Mesenchymal stem cell (in vitro differentiated cells and primary cell): ENCODE data around the gene ARHGEF19.

ENCODE experiments used
- DNase-seq: peaks from one replicate; pipeline ENCODE4 v3.0.0-alpha.2; 2013
- H2AFZ ChIP-seq: one replicate; pipeline ENCODE4 v1.6.1; 2013; ENCODE audit warnings: low read depth, mild to moderate bottlenecking, control low read depth, inconsistent platforms, low read length, moderate library complexity
- H2AK5ac ChIP-seq: 2 replicates; pipeline ENCODE4 v1.6.1; 2013; ENCODE audit warnings: low read length, moderate library complexity, mild to moderate bottlenecking, inconsistent platforms; ENCODE audit not compliant: severe bottlenecking
- H2BK120ac ChIP-seq: one replicate; pipeline ENCODE4 v1.6.1; 2013; ENCODE audit warnings: low read depth, mild to moderate bottlenecking, inconsistent platforms, low read length, moderate library complexity
- H2BK12ac ChIP-seq, 2 experiments: one replicate each; pipeline ENCODE4 v1.6.1; 2013; ENCODE audit warnings: inconsistent platforms in 2 of 2, low read length in 2 of 2, mild to moderate bottlenecking in 2 of 2, moderate library complexity in 2 of 2, control low read depth in 1 of 2
- H2BK15ac ChIP-seq: one replicate; pipeline ENCODE4 v1.6.1; 2013; ENCODE audit warnings: mild to moderate bottlenecking, low read depth, inconsistent platforms; ENCODE audit not compliant: poor library complexity, severe bottlenecking
- H2BK5ac ChIP-seq: 2 replicates; pipeline ENCODE4 v1.6.1; 2013; ENCODE audit warnings: low read depth, mild to moderate bottlenecking, low read length, control low read depth, inconsistent platforms; ENCODE audit not compliant: poor library complexity, severe bottlenecking
- H3K14ac ChIP-seq, 2 experiments: one replicate each; pipeline ENCODE4 v1.6.1; 2013; ENCODE audit warnings: inconsistent platforms in 2 of 2, low read length in 2 of 2, control low read depth in 1 of 2, mild to moderate bottlenecking in 1 of 2, moderate library complexity in 1 of 2
- H3K18ac ChIP-seq, 2 experiments: one replicate each; pipeline ENCODE4 v1.6.1; 2013; ENCODE audit warnings: inconsistent platforms in 2 of 2, low read length in 2 of 2, control low read depth in 1 of 2, low read depth in 1 of 2, mild to moderate bottlenecking in 1 of 2
- H3K23ac ChIP-seq, 2 experiments: one replicate each; pipeline ENCODE4 v1.6.1; 2013; ENCODE audit warnings: inconsistent platforms in 2 of 2, low read length in 2 of 2, mild to moderate bottlenecking in 2 of 2, moderate library complexity in 2 of 2, control low read depth in 1 of 2
- H3K27ac ChIP-seq: 2 replicates; pipeline ENCODE4 v1.5.1; 2013; ENCODE audit warnings: mild to moderate bottlenecking, moderate library complexity, low read length, control low read depth, inconsistent platforms; ENCODE audit not compliant: poor library complexity, severe bottlenecking
- H3K27me3 ChIP-seq, 2 experiments: 2 replicates each; pipeline versions ENCODE4 v1.6.1 to v1.7.0; 2013; ENCODE audit warnings: low read length in 2 of 2, mild to moderate bottlenecking in 2 of 2, moderate library complexity in 2 of 2, control low read depth in 1 of 2, inconsistent platforms in 1 of 2; ENCODE audit not compliant: control insufficient read depth in 1 of 2, insufficient read depth in 1 of 2
- H3K36me3 ChIP-seq, 2 experiments: 2 replicates each; pipeline versions ENCODE4 v1.6.1 to v1.7.0; 2013; ENCODE audit warnings: low read length in 2 of 2, control low read depth in 1 of 2, inconsistent platforms in 1 of 2, low read depth in 1 of 2, mild to moderate bottlenecking in 1 of 2; ENCODE audit not compliant: insufficient read depth in 2 of 2, control insufficient read depth in 1 of 2
- H3K4ac ChIP-seq, 2 experiments: one replicate each; pipeline ENCODE4 v1.6.1; 2013; ENCODE audit warnings: inconsistent platforms in 2 of 2, low read length in 2 of 2, mild to moderate bottlenecking in 2 of 2, moderate library complexity in 2 of 2, control low read depth in 1 of 2, low read depth in 1 of 2
- H3K4me1 ChIP-seq: 2 replicates; pipeline ENCODE4 v1.6.1; 2013; ENCODE audit warnings: low read depth, low read length, control low read depth; ENCODE audit not compliant: control insufficient read depth, insufficient read depth
- H3K4me2 ChIP-seq: 2 replicates; pipeline ENCODE4 v1.6.1; 2013; ENCODE audit warnings: low read length, mild to moderate bottlenecking, inconsistent platforms; ENCODE audit not compliant: poor library complexity, severe bottlenecking
- H3K4me3 ChIP-seq, 2 experiments: 2 replicates each; pipeline versions ENCODE4 v1.5.1 to v1.7.0; 2013; ENCODE audit warnings: low read length in 2 of 2, mild to moderate bottlenecking in 2 of 2, control low read depth in 1 of 2, low read depth in 1 of 2; ENCODE audit not compliant: insufficient read depth in 1 of 2
- H3K79me1 ChIP-seq: replicated peaks from 2 replicates; pipeline ENCODE4 v1.6.1; 2013; ENCODE audit warnings: mild to moderate bottlenecking, control low read depth, low read length, inconsistent platforms; ENCODE audit not compliant: poor library complexity, severe bottlenecking
- H3K9ac ChIP-seq: 2 replicates; pipeline ENCODE4 v1.7.0; 2013; ENCODE audit warnings: mild to moderate bottlenecking, low read length, moderate library complexity
- H3K9me3 ChIP-seq: 2 replicates; pipeline ENCODE4 v1.7.0; 2013; ENCODE audit warnings: mild to moderate bottlenecking, low read length; ENCODE audit not compliant: control insufficient read depth
- H4K8ac ChIP-seq: one replicate; pipeline ENCODE4 v1.6.1; 2013; ENCODE audit warnings: inconsistent platforms, mild to moderate bottlenecking, low read length, moderate library complexity
- H4K91ac ChIP-seq: one replicate; pipeline ENCODE4 v1.6.1; 2013; ENCODE audit warnings: mild to moderate bottlenecking, low read length, inconsistent platforms
- WGBS: methylation state at CpG from one replicate; pipeline ENCODE4 v1.1.7; 2013; ENCODE audit warnings: mixed read lengths; 5-methylcytosine and 5-hydroxymethylcytosine counted together

Gene ARHGEF19

DNA sequence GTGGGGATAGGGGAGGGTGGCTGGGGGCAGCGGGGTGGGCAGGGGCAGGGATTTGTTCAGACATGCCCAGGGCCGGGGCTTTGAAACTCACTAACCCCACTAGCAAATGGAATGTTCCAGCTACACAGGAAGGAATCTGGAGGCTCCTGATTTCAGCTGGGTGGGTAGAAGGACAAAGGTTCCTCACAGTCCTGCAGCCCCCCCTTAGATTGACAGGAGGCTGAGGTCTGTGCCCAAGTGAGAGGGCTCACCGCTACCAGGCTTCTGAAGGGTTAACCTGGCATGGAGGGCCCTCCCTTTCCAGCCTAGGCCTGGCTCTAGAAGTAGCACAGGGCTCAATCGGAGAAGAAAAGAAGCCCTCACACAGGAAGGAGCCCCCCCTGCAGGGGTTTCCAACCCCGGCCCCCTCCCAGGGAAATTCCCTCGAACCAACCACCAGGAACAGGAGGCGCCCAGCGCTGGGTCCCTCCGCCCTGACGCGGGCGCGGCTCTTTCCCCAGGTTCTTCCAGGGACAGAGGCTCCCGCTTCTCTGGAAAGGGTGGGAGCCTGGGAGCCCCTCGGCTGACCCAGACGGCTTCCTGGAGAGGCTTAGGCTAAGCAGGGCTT, 59.9 kb downstream of the ARHGEF19 start:
- peak overlapping the region; percentile 76 for H2BK15ac ChIP-seq

DNA sequence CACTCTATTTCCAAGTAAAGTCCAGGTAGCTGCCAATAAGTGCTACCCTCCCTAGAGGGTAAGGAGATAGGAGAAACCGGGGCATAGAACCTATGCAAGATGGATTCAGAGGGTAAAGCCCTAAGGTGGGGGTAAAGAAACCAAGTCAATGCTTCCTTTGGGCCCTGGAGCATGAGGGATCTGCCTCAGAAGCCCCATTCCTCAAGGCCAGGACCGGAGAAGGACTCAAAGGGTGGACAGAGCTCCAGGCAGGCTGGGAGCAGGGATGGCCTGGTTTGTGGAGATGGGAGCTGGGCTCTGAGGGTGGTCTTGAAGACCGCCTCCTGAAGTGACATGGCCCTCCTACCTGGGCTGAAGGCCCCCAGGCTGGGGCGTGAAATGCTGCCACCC, 60.5 kb downstream of the ARHGEF19 start:
- H2AFZ ChIP-seq = no peak overlapping the region
- peaks cover 23 to 56% of the 10 kb centered on the region in 2 experiments for H3K36me3 ChIP-seq
- WGBS = 68% methylated on average over 4 of the region's 4 CpGs
- H2AK5ac ChIP-seq = peak overlapping the region; percentile 89
- peak overlapping the region; percentile 79 to 99 for H3K18ac ChIP-seq
- peak overlapping the region in 1 of 2 experiments; percentile 45 for H3K14ac ChIP-seq
- H3K9me3 ChIP-seq = no peaks in the 10 kb centered on the region
- no peak for DNase-seq
- H2BK120ac ChIP-seq = peak overlapping the region; percentile 98
- H3K4ac ChIP-seq = peak overlapping the region; percentile 42 to 91
- H3K4me2 ChIP-seq = peak overlapping the region; percentile 33
- no peak overlapping the region for H3K9ac ChIP-seq
- H2BK12ac ChIP-seq = peak overlapping the region; percentile 50 to 65
- H3K4me1 ChIP-seq = peaks cover 53% of the 10 kb centered on the region
- no peaks in the 10 kb centered on the region for H3K27me3 ChIP-seq
- peak overlapping the region; percentile 92 for H2BK5ac ChIP-seq
- peak overlapping the region; percentile 86 for H4K91ac ChIP-seq
- no peaks in the 10 kb centered on the region for H3K79me1 ChIP-seq
- H3K4me3 ChIP-seq = peak overlapping the region in 1 of 2 experiments; percentile 7
- H3K23ac ChIP-seq = peak overlapping the region in 1 of 2 experiments; percentile 63
- peak overlapping the region; percentile 68 for H2BK15ac ChIP-seq
- peak overlapping the region; percentile 96 for H3K27ac ChIP-seq
- H4K8ac ChIP-seq = peak overlapping the region; percentile 84

More for the DNA sequence above, 59.9 kb downstream of the ARHGEF19 start:
- Histone ChIP-seq H2AFZ (no peak overlapping the region), H3K4ac (peak overlapping the region; percentile 91 to 95), H2BK12ac (peak overlapping the region; percentile 63 to 90), H3K18ac (peak overlapping the region; percentile 79 to 99), H2BK5ac (peak overlapping the region; percentile 92), H3K4me1 (peaks cover 54% of the 10 kb centered on the region), H3K14ac (peak overlapping the region in 1 of 2 experiments; percentile 96), H3K27me3 (no peaks in the 10 kb centered on the region), H3K23ac (peak overlapping the region in 1 of 2 experiments; percentile 17), H3K79me1 (no peaks in the 10 kb centered on the region), H2BK120ac (peak overlapping the region; percentile 98), H3K27ac (peak overlapping the region; percentile 96), H3K9ac (no peak overlapping the region), H3K9me3 (no peaks in the 10 kb centered on the region), H3K36me3 (peaks cover 19 to 51% of the 10 kb centered on the region in 2 experiments), H4K8ac (peak overlapping the region; percentile 94), H3K4me2 (peak overlapping the region; percentile 89), H3K4me3 (peak overlapping the region in 1 of 2 experiments; percentile 91), H2AK5ac (peak overlapping the region; percentile 96), H4K91ac (peak overlapping the region; percentile 99)
- WGBS = 12% methylated on average over 14 of the region's 16 CpGs
- no peak for DNase-seq

DNA sequence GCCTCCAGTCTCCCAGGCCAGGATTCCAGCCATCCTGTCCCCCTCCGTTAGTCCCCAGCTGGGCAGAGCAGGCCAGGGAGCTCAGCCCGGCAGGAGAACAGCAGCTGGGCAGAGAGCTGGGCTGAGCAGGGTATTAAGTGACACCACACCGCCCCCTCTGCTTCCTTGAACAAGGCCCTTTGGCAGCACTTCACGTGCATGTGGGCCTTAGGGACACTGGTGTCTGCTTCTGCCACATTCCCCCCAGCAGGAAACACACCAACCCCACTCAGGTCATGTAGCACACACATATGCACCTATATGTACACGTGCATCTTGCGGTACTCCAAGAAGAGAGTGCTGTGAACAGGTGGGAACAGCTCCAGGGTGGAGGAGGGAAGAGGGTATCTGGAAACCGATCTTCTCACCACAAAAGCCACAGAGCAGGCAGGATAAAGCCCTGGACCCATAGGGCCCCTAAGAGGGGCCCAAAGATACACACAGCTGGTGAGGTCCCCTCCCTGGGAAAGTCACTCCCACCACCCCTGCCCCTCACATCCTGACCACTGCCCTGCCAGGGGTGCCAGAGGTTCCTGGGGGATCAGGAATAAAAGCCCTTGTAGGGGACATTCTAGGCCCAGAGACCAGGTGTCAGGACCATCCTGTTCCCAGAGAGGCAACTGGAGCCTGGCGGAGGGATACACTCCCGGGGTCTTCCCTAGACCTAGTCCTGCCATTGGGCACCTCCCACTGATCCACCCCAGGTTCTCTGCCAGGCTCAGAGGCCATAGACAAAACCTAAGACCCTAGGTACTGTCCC, 61.1 kb downstream of the ARHGEF19 start:
- peak; percentile 69 for DNase-seq
- Histone ChIP-seq H2BK12ac (peak overlapping the region; percentile 50 to 65), H3K79me1 (no peaks in the 10 kb centered on the region), H2AK5ac (peak overlapping the region; percentile 89), H4K8ac (peak overlapping the region; percentile 84), H3K18ac (peak overlapping the region; percentile 79 to 99), H3K4me2 (peak overlapping the region; percentile 48), H3K4me1 (peaks cover 53% of the 10 kb centered on the region), H4K91ac (peak overlapping the region; percentile 86), H2BK120ac (peak overlapping the region; percentile 98), H3K27me3 (no peaks in the 10 kb centered on the region), H3K9me3 (no peaks in the 10 kb centered on the region), H3K27ac (peak overlapping the region; percentile 96), H2BK15ac (peak overlapping the region; percentile 33), H2AFZ (no peak overlapping the region), H3K4me3 (peak overlapping the region in 1 of 2 experiments; percentile 0), H3K4ac (peak overlapping the region; percentile 42 to 91), H3K23ac (peak overlapping the region in 1 of 2 experiments; percentile 86), H2BK5ac (peak overlapping the region; percentile 92), H3K9ac (peak overlapping the region; percentile 53), H3K14ac (peak overlapping the region in 1 of 2 experiments; percentile 84), H3K36me3 (peaks cover 23 to 56% of the 10 kb centered on the region in 2 experiments)
- 45% methylated on average over 9 of the region's 9 CpGs for WGBS

DNA sequence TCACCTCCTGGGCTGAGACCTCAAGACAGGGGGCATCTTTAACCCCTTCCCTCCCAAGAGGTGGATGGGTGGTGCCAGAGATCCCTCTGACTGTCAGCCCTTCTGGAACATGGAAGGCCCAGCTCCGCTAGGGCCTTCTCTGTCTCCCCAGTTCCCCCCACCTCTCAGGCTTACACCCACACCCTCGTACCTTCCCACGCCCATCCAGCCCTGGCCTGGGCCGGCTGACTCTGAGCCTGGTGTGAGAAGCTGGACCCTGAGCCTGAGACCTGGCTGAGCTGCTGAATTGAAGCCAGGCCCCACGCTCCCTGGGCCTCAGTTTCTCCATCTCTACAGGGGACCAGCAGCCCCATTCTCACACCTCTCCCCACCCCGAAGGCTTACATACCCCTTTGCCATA, 61.9 kb downstream of the ARHGEF19 start:
- Histone ChIP-seq H2AK5ac (peak overlapping the region; percentile 42), H3K4me3 (no peak overlapping the region), H3K4me1 (peaks cover 55% of the 10 kb centered on the region), H2AFZ (no peak overlapping the region), H2BK15ac (no peak overlapping the region), H3K14ac (peak overlapping the region in 1 of 2 experiments; percentile 84), H3K9me3 (no peaks in the 10 kb centered on the region), H3K23ac (no peak overlapping the region), H3K4me2 (peak overlapping the region; percentile 48), H2BK120ac (no peak overlapping the region), H3K18ac (peak overlapping the region in 1 of 2 experiments; percentile 92), H3K27me3 (no peaks in the 10 kb centered on the region), H3K4ac (peak overlapping the region in 1 of 2 experiments; percentile 8), H2BK5ac (peak overlapping the region; percentile 57), H3K36me3 (peaks cover 23 to 61% of the 10 kb centered on the region in 2 experiments), H2BK12ac (peak overlapping the region in 1 of 2 experiments; percentile 50), H4K8ac (no peak overlapping the region), H4K91ac (no peak overlapping the region), H3K79me1 (no peaks in the 10 kb centered on the region), H3K27ac (peak overlapping the region; percentile 96), H3K9ac (peak overlapping the region; percentile 53)
- DNase-seq = no peak
- 88% methylated on average over 4 of the region's 6 CpGs for WGBS
